SU-DHL-6 (cell line): Measurements from ENCODE around the gene LDB1.

Experiments used
- H2AFZ ChIP-seq: fragments of 200-600 bp; sonication (generic); 2 replicates; pipeline ENCODE4 v1.6.1; 2014; ENCODE audit warnings: low read depth, mild to moderate bottlenecking, moderate library complexity, mixed read lengths, antibody characterized with exemption, low read length; ENCODE audit not compliant: severe bottlenecking
- H3F3A ChIP-seq: fragments of 200-600 bp; shearing (Covaris generic); 2 replicates; pipeline ENCODE4 v1.6.0; 2016; ENCODE audit warnings: antibody characterized with exemption, mild to moderate bottlenecking; ENCODE audit not compliant: insufficient read depth
- H3K27ac ChIP-seq: fragments of 200-600 bp; sonication (generic); 2 replicates; pipeline ENCODE4 v1.5.1; 2016; ENCODE audit warnings: low read depth, mild to moderate bottlenecking, low read length, moderate library complexity, mixed read lengths
- H3K27me3 ChIP-seq: fragments of 200-600 bp; sonication (generic), shearing (Covaris generic); 2 replicates; pipeline ENCODE4 v1.6.0; 2014; ENCODE audit warnings: mild to moderate bottlenecking, low read length
- H3K36me3 ChIP-seq: fragments of 200-600 bp; sonication (generic); 2 replicates; pipeline ENCODE4 v1.6.1; 2014; ENCODE audit warnings: mild to moderate bottlenecking, low read length, mixed read lengths
- H3K4me2 ChIP-seq: fragments of 300-600, 200-600 bp; shearing (Covaris generic), sonication (generic); 2 replicates; pipeline ENCODE4 v1.6.0; 2014; ENCODE audit warnings: low read length, low read depth, mild to moderate bottlenecking; ENCODE audit not compliant: poor library complexity, severe bottlenecking
- H3K4me3 ChIP-seq: fragments of 200-600 bp; sonication (generic); 2 replicates; pipeline ENCODE4 v1.5.1; 2014; ENCODE audit warnings: antibody characterized with exemption, low read length, mild to moderate bottlenecking, mixed read lengths; ENCODE audit not compliant: insufficient read depth, poor library complexity, severe bottlenecking
- H3K79me2 ChIP-seq: fragments of 200-600 bp; sonication (generic); 2 replicates; pipeline ENCODE4 v1.6.1; 2014; ENCODE audit warnings: mild to moderate bottlenecking, low read length, moderate library complexity; ENCODE audit not compliant: insufficient read depth
- H3K9ac ChIP-seq: fragments of 200-600 bp; sonication (generic); 2 replicates; pipeline ENCODE4 v1.7.0; 2014; ENCODE audit warnings: mild to moderate bottlenecking, low read length
- H3K9me2 ChIP-seq: fragments of 200-600 bp; sonication (generic); replicated peaks from 2 replicates; pipeline ENCODE4 v1.6.1; 2014; ENCODE audit warnings: low read length; ENCODE audit not compliant: insufficient read depth
- H3K9me3 ChIP-seq: fragments of 200-600 bp; sonication (generic); 2 replicates; pipeline ENCODE4 v1.6.1; 2014; ENCODE audit warnings: low read length, mixed read lengths; ENCODE audit not compliant: insufficient read depth
- H4K20me1 ChIP-seq: fragments of 200-600 bp; sonication (generic); 2 replicates; pipeline ENCODE4 v1.6.1; 2014; ENCODE audit warnings: low read depth, mild to moderate bottlenecking, antibody characterized with exemption, low read length, moderate library complexity, mixed read lengths
- CTCF ChIP-seq: fragments of 200-600 bp; sonication (generic); IDR thresholded peaks from one replicate; pipeline ENCODE4 v1.5.1; 2017; ENCODE audit warnings: antibody characterized with exemption, mild to moderate bottlenecking, low read length, moderate library complexity; ENCODE audit not compliant: insufficient read depth, poor library complexity, severe bottlenecking
- EZH2phosphoT487 ChIP-seq: fragments of 200-600 bp; sonication (generic), shearing (Covaris generic); conservative IDR thresholded peaks from 2 replicates; pipeline ENCODE4 v1.6.1; 2018; ENCODE audit warnings: mild to moderate bottlenecking, antibody characterized with exemption, low read length, moderate library complexity, mixed read lengths

The LDB1 gene

DNA sequence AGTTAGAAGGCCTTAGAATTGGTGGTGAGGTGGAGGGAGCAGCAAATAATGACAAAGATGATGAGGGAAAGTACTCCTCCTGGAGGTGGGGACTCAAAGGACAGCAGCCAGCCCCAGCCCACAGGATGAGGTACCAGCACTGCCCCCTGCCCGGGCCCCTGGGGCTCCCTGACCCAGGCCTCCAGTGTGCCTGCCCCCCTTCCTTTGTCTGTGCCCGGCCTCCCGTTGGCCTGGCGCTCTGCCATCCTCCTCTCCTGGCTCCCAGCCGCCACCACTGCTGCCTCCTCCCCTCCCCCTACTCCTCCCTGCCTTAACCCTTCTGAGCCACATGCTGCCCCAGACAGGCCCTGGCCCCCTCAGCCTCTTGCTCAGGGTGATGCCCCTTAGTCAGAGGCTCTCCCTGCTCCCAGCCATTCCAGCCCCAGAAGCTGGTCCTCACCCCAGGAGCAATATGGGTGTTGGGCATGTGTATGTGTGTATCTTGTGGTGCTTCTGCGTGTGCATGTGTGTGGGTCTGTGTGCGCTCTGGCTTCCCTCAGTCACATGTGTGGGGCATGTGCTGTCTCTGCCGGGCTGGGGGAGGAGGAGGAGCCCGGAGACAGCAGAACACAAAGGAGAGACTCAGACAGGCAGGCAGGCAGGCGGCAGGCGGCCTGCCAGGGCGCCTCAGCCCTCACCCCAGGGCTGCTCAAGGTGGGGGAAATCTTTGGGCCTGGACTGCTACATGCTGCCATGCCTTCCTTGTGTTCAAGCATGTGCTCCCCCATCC, 2.6 kb downstream of the LDB1 start:
- TF ChIP-seq CTCF (no peak), EZH2phosphoT487 (no peak)
- Histone ChIP-seq H4K20me1 (no peaks in the 10 kb centered on the region; the same call in 1 of the 2 replicates), H3K27ac (peak overlapping the region; percentile 78)

GRCh38 chr10:102116656-102117055, 3.5 kb downstream of the LDB1 start:
- no peaks in the 10 kb centered on the region for H3K36me3 ChIP-seq
- H3K4me3 ChIP-seq: no peak overlapping the region
- no peaks in the 10 kb centered on the region for H3K9me3 ChIP-seq
- H3F3A ChIP-seq: peaks cover 39% of the 10 kb centered on the region
- H2AFZ ChIP-seq: no peak overlapping the region
- peak overlapping the region; percentile 89 for H3K4me2 ChIP-seq
- peak overlapping the region; percentile 78 for H3K27ac ChIP-seq
- peak overlapping the region; percentile 87 for H3K9ac ChIP-seq
- no peaks in the 10 kb centered on the region for H3K9me2 ChIP-seq
- H3K79me2 ChIP-seq: peaks cover 70% of the 10 kb centered on the region
- H3K27me3 ChIP-seq: no peaks in the 10 kb centered on the region
- H4K20me1 ChIP-seq: no peaks in the 10 kb centered on the region; the same call in 1 of the 2 replicates
- TF ChIP-seq EZH2phosphoT487: no peak
- TF ChIP-seq CTCF: no peak

More for the DNA sequence above, 2.6 kb downstream of the LDB1 start:
- Histone ChIP-seq H3F3A (peaks cover 39% of the 10 kb centered on the region), H3K4me3 (peak overlapping the region; percentile 70), H2AFZ (no peak overlapping the region), H3K79me2 (peaks cover 62% of the 10 kb centered on the region), H3K9me3 (no peaks in the 10 kb centered on the region), H3K9ac (peak overlapping the region; percentile 87), H3K36me3 (no peaks in the 10 kb centered on the region), H3K9me2 (no peaks in the 10 kb centered on the region), H3K27me3 (no peaks in the 10 kb centered on the region), H3K4me2 (peak overlapping the region; percentile 89)

- Histone ChIP-seq H3K9ac (peak overlapping the region; percentile 77), H3K4me2 (peak overlapping the region; percentile 55), H3K9me3 (no peaks in the 10 kb centered on the region), H3F3A (peaks cover 39% of the 10 kb centered on the region), H3K27me3 (no peaks in the 10 kb centered on the region), H3K27ac (peak overlapping the region; percentile 47), H2AFZ (no peak overlapping the region), H3K9me2 (no peaks in the 10 kb centered on the region), H3K4me3 (no peak overlapping the region), H3K79me2 (peaks cover 70% of the 10 kb centered on the region), H4K20me1 (no peaks in the 10 kb centered on the region; the same call in 1 of the 2 replicates), H3K36me3 (no peaks in the 10 kb centered on the region)
- TF ChIP-seq EZH2phosphoT487: no peak
- TF ChIP-seq CTCF: no peak
Measured at GRCh38 chr10:102115775-102116174, 4.4 kb downstream of the LDB1 start.
